Astrocyte of the cerebellum (primary cell): ENCODE data around the gene PPP4C.
A peak's percentile ranks its signal among the peaks of the same experiment; 100 is the strongest.

Experiments used
- DNase-seq: peaks from one replicate; pipeline ENCODE4 v3.0.0-alpha.2; 2011; ENCODE audit warnings: low read depth
- H3K4me3 ChIP-seq: 2 replicates; pipeline ENCODE4 v1.5.1; 2011; ENCODE audit warnings: mild to moderate bottlenecking, low read depth, low read length, moderate library complexity
- CTCF ChIP-seq: IDR thresholded peaks from 2 replicates; pipeline ENCODE4 v1.5.1; 2012; ENCODE audit warnings: low read length, low read depth, moderate library complexity, mild to moderate bottlenecking; ENCODE audit errors: missing control alignments
- in situ Hi-C: cut with HindIII; loops from 2 replicates; pipeline ENCODE4 v1.10.0; 2017; ENCODE audit warnings: low sequenced_read_pairs

Gene PPP4C

GRCh38 chr16:30068750-30069610 lies 6.8 kb upstream of the PPP4C start:
- DNase-seq = no peak
- TF ChIP-seq CTCF = peak; percentile 63
- in situ Hi-C loops = no loop called here

GRCh38 chr16:30069611-30070462 lies 6.0 kb upstream of the PPP4C start:
- in situ Hi-C loops = loop anchor here (10.0 kb wide), 1 partner anchor 325 kb away; the partner anchor contains the start of gene ZNF48
- DNase-seq = no peak
- H3K4me3 ChIP-seq = no peak overlapping the region
- TF ChIP-seq CTCF = no peak

More at GRCh38 chr16:30068750-30069610, 6.8 kb upstream of the PPP4C start:
- H3K4me3 ChIP-seq = no peak overlapping the region

- in situ Hi-C loops = loop anchor here (10.0 kb wide), 1 partner anchor 324 kb away; the partner anchor contains the start of gene ZNF48
- DNase-seq = no peak
- TF ChIP-seq CTCF = no peak
- H3K4me3 ChIP-seq = no peak overlapping the region
Observed at GRCh38 chr16:30070490-30070889, 5.3 kb upstream of the PPP4C start.

GRCh38 chr16:30076276-30076791 lies 540 bp downstream of the PPP4C start:
- TF ChIP-seq CTCF = no peak
- peak overlapping the region; percentile 97 for H3K4me3 ChIP-seq
- no peak for DNase-seq
- in situ Hi-C loops = loop anchor here (5.0 to 10.0 kb wide), 2 partner anchors 41 to 318 kb away; partner anchors contain the start of gene ZNF48

GRCh38 chr16:30077656-30078055 lies 1.9 kb downstream of the PPP4C start:
- in situ Hi-C loops = loop anchor here (5.0 to 10.0 kb wide), 2 partner anchors 40 to 317 kb away; partner anchors contain the start of gene ZNF48
- no peak for TF ChIP-seq CTCF
- no peak overlapping the region for H3K4me3 ChIP-seq
- no peak for DNase-seq

- no peak for TF ChIP-seq CTCF
- H3K4me3 ChIP-seq = no peak overlapping the region
- DNase-seq = no peak
- in situ Hi-C loops = loop anchor here (5.0 to 10.0 kb wide), 2 partner anchors 39 to 316 kb away; partner anchors contain the start of gene ZNF48
Observed at GRCh38 chr16:30078744-30079143, 3.0 kb downstream of the PPP4C start.
